HG03095 (cell line): ENCODE data around the gene SSBP3.

Experiments used
- ATAC-seq: cut with Tn5 transposase; IDR thresholded peaks from one replicate; pipeline ENCODE4 v1.9.1; 2021; ENCODE audit warnings: moderate library complexity; ENCODE audit not compliant: unreplicated experiment

Gene SSBP3

GRCh38 chr1:54335011-54335754 lies 71.0 kb downstream of the SSBP3 start:
- ATAC-seq: no peak

GRCh38 chr1:54332781-54333585 lies 73.2 kb downstream of the SSBP3 start:
- no peak for ATAC-seq

GRCh38 chr1:54331843-54332463 lies 74.2 kb downstream of the SSBP3 start:
- ATAC-seq: no peak

- ATAC-seq: no peak
These were observed 75.0 kb downstream of the SSBP3 start for GRCh38 chr1:54331091-54331772.

GRCh38 chr1:54329312-54330003 lies 76.7 kb downstream of the SSBP3 start:
- no peak for ATAC-seq

GRCh38 chr1:54328066-54328636 lies 78.0 kb downstream of the SSBP3 start:
- ATAC-seq: no peak

GRCh38 chr1:54327386-54328065 lies 78.7 kb downstream of the SSBP3 start:
- ATAC-seq: no peak

GRCh38 chr1:54326543-54327385 lies 79.4 kb downstream of the SSBP3 start:
- ATAC-seq: no peak

GRCh38 chr1:54325703-54326461 lies 80.3 kb downstream of the SSBP3 start:
- no peak for ATAC-seq

- no peak for ATAC-seq
These were observed 80.9 kb downstream of the SSBP3 start for GRCh38 chr1:54325284-54325683.

- ATAC-seq: no peak
These were observed 81.7 kb downstream of the SSBP3 start for GRCh38 chr1:54324251-54325140.

GRCh38 chr1:54323921-54324250 lies 82.3 kb downstream of the SSBP3 start:
- ATAC-seq: no peak

GRCh38 chr1:54323324-54323739 lies 82.9 kb downstream of the SSBP3 start:
- ATAC-seq: no peak

- ATAC-seq: no peak
These were observed 87.9 kb downstream of the SSBP3 start for GRCh38 chr1:54318246-54318814.

- ATAC-seq: no peak
These were observed 89.1 kb downstream of the SSBP3 start for GRCh38 chr1:54317084-54317483.

GRCh38 chr1:54315099-54315498 lies 91.1 kb downstream of the SSBP3 start:
- no peak for ATAC-seq

- ATAC-seq: no peak
These were observed 91.5 kb downstream of the SSBP3 start for GRCh38 chr1:54314696-54315095.
